ENCODE measurements around the gene DENND4A.

The DENND4A gene

DNA sequence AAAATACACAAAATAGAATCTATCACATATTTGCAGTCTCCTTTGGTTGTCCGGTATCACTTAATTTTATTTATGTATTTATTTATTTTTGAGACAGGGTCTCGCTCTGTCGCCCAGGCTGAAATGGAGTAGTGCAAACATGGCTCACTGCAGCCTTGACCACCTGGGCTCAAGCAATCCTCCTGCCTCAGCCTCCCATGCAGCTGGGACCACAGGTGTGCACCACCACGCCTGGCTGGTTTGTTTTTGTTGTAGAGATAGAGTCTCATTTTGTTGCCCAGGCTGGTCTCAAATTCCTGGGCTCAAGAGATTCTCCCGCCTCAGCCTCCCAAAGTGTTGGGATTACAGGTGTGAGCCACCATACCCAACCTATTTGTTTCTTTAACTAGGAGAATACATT lies 33.9 kb downstream of the DENND4A start:
- H3K4me3 ChIP-seq (ENCODE audit: low read depth, low read length), result no peak overlapping the region
- TF ChIP-seq, protein P1, sequence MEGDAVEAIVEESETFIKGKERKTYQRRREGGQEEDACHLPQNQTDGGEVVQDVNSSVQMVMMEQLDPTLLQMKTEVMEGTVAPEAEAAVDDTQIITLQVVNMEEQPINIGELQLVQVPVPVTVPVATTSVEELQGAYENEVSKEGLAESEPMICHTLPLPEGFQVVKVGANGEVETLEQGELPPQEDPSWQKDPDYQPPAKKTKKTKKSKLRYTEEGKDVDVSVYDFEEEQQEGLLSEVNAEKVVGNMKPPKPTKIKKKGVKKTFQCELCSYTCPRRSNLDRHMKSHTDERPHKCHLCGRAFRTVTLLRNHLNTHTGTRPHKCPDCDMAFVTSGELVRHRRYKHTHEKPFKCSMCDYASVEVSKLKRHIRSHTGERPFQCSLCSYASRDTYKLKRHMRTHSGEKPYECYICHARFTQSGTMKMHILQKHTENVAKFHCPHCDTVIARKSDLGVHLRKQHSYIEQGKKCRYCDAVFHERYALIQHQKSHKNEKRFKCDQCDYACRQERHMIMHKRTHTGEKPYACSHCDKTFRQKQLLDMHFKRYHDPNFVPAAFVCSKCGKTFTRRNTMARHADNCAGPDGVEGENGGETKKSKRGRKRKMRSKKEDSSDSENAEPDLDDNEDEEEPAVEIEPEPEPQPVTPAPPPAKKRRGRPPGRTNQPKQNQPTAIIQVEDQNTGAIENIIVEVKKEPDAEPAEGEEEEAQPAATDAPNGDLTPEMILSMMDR (conservative IDR thresholded peaks at IDR 0.05; ENCODE audit: low read depth, low read length), result no peak

DNA sequence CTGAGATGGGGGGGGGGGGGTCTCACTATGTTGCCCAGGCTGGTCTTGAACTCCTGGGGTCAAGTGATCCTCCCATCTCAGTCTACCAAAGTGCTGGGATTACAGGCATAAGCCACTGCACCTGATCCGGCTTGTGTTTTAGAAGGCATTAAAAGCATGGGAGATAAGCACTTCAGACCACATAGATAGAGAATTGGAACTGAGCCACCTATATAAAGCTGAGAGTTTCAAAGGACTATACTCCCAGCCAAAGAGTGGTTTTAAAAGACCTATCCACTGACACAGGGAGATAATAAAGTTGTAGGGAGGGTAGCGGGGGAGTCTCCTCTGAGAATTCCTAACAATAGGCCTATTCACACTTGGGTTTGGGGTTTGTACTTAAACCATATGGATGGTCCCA lies 34.8 kb downstream of the DENND4A start:
- H3K4me3 ChIP-seq (ENCODE audit: low read depth, low read length), result no peak overlapping the region
- peak; percentile 5 for DNase-seq (ENCODE audit: low read depth)
- TF ChIP-seq, protein P1 (conservative IDR thresholded peaks at IDR 0.05; ENCODE audit: low read depth, low read length), result no peak

More for the DNA sequence above, 33.9 kb downstream of the DENND4A start:
- DNase-seq (ENCODE audit: low read depth), result no peak

DNA sequence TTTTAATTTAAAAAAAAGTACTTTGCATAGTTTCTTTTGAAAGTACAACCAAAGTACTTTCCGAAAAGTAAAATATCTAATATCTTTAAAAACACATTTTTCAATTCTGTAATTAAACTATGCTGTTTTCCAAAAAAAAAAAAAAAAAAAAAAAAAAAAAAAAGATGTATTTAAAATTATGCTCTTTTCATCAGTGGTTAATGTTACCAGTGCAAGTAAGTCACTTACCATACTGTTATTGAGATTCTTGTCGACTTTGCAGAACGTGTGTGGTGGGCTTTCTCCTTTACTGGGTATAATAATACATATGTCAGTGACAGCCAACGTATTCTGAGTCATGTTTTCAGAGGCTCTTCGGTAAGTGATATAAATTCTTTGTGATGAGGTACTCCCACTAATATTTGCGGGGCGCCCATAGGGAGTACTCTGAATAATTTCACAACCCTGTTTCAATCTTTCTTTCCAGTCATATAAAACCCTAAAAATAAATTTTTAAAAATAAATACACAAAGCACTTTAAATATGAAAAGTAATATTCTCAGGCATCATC lies 39.9 kb downstream of the DENND4A start:
- DNase-seq (ENCODE audit: low read depth), result peak; percentile 35
- TF ChIP-seq, protein P1 (conservative IDR thresholded peaks at IDR 0.05; ENCODE audit: low read depth, low read length), result no peak
- no peak overlapping the region for H3K4me3 ChIP-seq (ENCODE audit: low read depth, low read length)

DNA sequence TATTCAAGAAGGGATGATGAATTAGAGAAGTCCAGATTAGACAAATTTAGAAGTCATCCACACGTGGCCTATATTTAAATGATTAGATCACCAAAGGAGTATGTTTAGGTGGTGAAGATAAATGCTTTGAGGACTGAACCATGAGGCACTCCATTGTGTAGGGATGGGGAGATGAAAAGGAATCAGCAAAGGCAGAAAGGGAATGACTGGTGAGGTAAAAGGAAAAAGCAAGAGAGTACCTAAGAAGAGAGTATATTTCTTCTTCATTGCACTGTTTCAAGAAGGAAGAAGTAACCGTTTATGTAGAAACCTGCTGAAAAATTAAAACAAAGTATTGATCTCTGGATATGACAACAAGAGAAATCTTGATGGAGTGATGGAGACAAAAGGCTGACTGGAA lies 40.7 kb downstream of the DENND4A start:
- H3K4me3 ChIP-seq (ENCODE audit: low read depth, low read length), result no peak overlapping the region
- TF ChIP-seq, protein P1 (conservative IDR thresholded peaks at IDR 0.05; ENCODE audit: low read depth, low read length), result no peak
- DNase-seq (ENCODE audit: low read depth), result no peak

DNA sequence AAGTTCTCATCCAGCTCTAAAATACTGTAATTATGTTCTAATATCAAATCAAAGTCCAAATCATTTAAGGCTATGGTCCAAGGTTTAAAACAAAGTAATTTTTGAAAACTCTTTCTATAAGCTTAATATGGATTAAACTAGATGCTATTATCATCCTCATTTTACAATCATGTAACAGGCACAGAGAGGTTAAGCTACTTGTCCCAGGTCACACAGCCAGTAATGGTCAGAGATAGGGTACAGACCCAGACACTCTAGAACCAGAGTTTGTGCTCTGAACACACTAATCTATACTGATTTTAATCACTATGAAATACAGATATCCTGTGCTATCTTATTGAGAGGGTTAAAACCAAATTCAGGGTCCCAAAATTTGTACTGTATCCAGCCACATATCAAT lies 44.8 kb downstream of the DENND4A start:
- DNase-seq (ENCODE audit: low read depth), result no peak
- H3K4me3 ChIP-seq (ENCODE audit: low read depth, low read length), result no peak overlapping the region
- TF ChIP-seq, protein P1 (conservative IDR thresholded peaks at IDR 0.05; ENCODE audit: low read depth, low read length), result no peak

DNA sequence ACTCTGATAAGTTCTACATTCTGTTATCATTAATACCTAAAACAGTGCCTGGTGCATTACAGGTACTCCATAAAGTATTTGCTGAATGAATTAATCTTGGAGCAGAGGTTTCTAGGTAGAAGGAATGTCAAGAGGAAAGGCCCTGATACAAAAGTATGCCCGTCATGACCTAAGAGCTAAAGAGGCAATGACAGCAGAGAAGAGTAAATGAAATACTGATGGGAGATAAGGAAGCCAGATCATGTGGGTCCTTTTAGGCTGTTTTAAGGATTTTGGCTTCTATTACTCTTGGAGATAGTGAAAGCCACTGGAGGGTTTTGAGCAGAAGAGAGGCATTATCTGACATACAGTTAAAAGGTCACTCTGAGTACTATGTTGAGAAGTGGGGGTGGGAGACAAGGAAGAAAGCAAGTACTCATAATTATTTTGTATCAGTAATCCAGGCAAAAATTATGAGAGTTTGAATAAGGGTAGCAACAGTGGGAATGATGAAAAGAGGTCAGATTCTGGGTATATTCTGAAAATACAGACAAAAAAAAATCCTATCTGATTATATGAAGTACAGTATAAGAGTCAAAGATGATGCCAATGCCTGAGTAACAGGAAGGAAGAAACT lies 48.3 kb downstream of the DENND4A start:
- TF ChIP-seq, protein P1 (conservative IDR thresholded peaks at IDR 0.05; ENCODE audit: low read depth, low read length), result no peak
- H3K4me3 ChIP-seq (ENCODE audit: low read depth, low read length), result no peak overlapping the region
- DNase-seq (ENCODE audit: low read depth), result no peak

DNA sequence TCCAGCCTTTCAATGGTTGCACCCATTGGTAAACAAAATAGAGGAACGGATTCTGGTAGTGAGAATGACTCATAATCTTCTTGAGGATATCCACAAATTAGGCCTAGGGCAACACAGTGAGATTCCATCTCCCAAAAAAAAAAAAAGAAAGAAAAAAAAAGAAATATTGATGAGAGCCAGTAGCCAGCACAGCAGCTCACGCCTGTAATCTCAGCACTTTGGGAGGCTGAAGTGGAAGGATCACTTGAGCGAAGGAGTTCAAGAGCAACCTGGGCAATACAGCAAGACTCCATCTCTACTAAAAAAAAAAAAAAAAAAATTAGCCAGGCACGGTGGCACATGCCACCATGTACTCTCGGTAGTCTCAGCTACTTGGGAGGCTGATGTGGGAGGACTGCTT lies 51.9 kb downstream of the DENND4A start:
- no peak for DNase-seq (ENCODE audit: low read depth)
- TF ChIP-seq, protein P1 (conservative IDR thresholded peaks at IDR 0.05; ENCODE audit: low read depth, low read length), result no peak
- H3K4me3 ChIP-seq (ENCODE audit: low read depth, low read length), result no peak overlapping the region

Data from choroid plexus epithelial cell (primary cell).